ENCODE data around the gene CHPT1. TPM values are rescaled to one million over a fixed set of nuclear protein-coding genes. Genes with fewer than 3 reads are reported as not detected.
"Not testable (repeated sequence)": the region's sequence is repeated elsewhere in the genome, so short reads cannot be mapped to it uniquely, and the experiment has no call there.

CHPT1 gene
- total and polyA plus RNA-seq, 4 donors, result 48.5 to 53.1 (median 50.7) TPM

- Histone ChIP-seq H3K27ac (ENCODE audit: low read depth, low read length) (no peak overlapping the region), H3K4me1 (ENCODE audit: control insufficient read depth, insufficient read depth, low read length) (peaks cover 8% of the 10 kb centered on the region), H3K27me3 (ENCODE audit: control insufficient read depth, insufficient read depth, low read length) (no peaks in the 10 kb centered on the region), H3K36me3 (ENCODE audit: control insufficient read depth, insufficient read depth, low read length) (no peaks in the 10 kb centered on the region), H3K4me3 (ENCODE audit: low read depth, low read length) (no peak overlapping the region), H3K9me3 (ENCODE audit: control insufficient read depth, insufficient read depth, low read length) (no peaks in the 10 kb centered on the region)
- WGBS (ENCODE audit: insufficient coverage), result no CpG with 5 or more reads among the region's 6 CpGs
- DNase-seq (ENCODE audit: low read depth in 4 of 6, low spot score in 6 of 6), result no peak
Measured at GRCh38 chr12:101663298-101663697, 34.1 kb upstream of the CHPT1 start.

DNA sequence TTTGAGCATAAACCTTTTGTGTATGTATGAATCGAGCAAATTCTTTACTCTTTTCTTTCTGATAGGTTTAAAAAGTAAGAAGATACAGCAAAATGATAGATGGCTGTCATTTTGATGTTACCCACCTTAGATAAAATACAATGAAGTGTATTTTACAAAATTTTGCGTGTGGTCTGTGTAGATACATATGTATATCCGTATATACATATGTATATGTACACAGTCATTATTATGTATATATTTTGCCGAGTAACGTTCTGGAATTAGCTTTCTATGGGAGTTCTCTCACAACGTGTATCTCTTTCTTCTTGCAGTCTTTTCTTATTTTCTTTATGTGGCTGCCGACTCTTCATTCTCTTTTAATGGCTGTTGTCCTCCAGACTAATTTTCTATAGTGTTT lies 32.4 kb upstream of the CHPT1 start:
- no peaks in the 10 kb centered on the region for H3K36me3 ChIP-seq (ENCODE audit: control insufficient read depth, insufficient read depth, low read length)
- H3K4me3 ChIP-seq (ENCODE audit: low read depth, low read length), result no peak overlapping the region
- H3K27me3 ChIP-seq (ENCODE audit: control insufficient read depth, insufficient read depth, low read length), result no peaks in the 10 kb centered on the region
- DNase-seq (ENCODE audit: low read depth in 4 of 6, low spot score in 6 of 6), result no peak
- no peaks in the 10 kb centered on the region for H3K9me3 ChIP-seq (ENCODE audit: control insufficient read depth, insufficient read depth, low read length)
- WGBS (ENCODE audit: insufficient coverage), result no CpG with 5 or more reads among the region's 7 CpGs
- peaks cover 8% of the 10 kb centered on the region for H3K4me1 ChIP-seq (ENCODE audit: control insufficient read depth, insufficient read depth, low read length)
- H3K27ac ChIP-seq (ENCODE audit: low read depth, low read length), result no peak overlapping the region

GRCh38 chr12:101666052-101666728 lies 31.2 kb upstream of the CHPT1 start:
- Histone ChIP-seq H3K36me3 (ENCODE audit: control insufficient read depth, insufficient read depth, low read length) (no peaks in the 10 kb centered on the region), H3K4me3 (ENCODE audit: low read depth, low read length) (peak overlapping the region; percentile 10), H3K4me1 (ENCODE audit: control insufficient read depth, insufficient read depth, low read length) (peaks cover 8% of the 10 kb centered on the region), H3K9me3 (ENCODE audit: control insufficient read depth, insufficient read depth, low read length) (no peaks in the 10 kb centered on the region), H3K27ac (ENCODE audit: low read depth, low read length) (peak overlapping the region; percentile 29), H3K27me3 (ENCODE audit: control insufficient read depth, insufficient read depth, low read length) (no peaks in the 10 kb centered on the region)
- 63% methylated on average over 4 of the region's 7 CpGs for WGBS (ENCODE audit: insufficient coverage)
- DNase-seq (ENCODE audit: low read depth in 4 of 6, low spot score in 6 of 6), result peak in 1 of 6 donors; percentile 64

GRCh38 chr12:101667591-101667990 lies 29.8 kb upstream of the CHPT1 start:
- no peaks in the 10 kb centered on the region for H3K9me3 ChIP-seq (ENCODE audit: control insufficient read depth, insufficient read depth, low read length)
- WGBS (ENCODE audit: insufficient coverage), result 17% methylated on average over 2 of the region's 5 CpGs
- H3K36me3 ChIP-seq (ENCODE audit: control insufficient read depth, insufficient read depth, low read length), result no peaks in the 10 kb centered on the region
- peak in 1 of 6 donors; percentile 35 for DNase-seq (ENCODE audit: low read depth in 4 of 6, low spot score in 6 of 6)
- no peak overlapping the region for H3K4me3 ChIP-seq (ENCODE audit: low read depth, low read length)
- H3K27ac ChIP-seq (ENCODE audit: low read depth, low read length), result no peak overlapping the region
- no peaks in the 10 kb centered on the region for H3K27me3 ChIP-seq (ENCODE audit: control insufficient read depth, insufficient read depth, low read length)
- peaks cover 8% of the 10 kb centered on the region for H3K4me1 ChIP-seq (ENCODE audit: control insufficient read depth, insufficient read depth, low read length)

DNA sequence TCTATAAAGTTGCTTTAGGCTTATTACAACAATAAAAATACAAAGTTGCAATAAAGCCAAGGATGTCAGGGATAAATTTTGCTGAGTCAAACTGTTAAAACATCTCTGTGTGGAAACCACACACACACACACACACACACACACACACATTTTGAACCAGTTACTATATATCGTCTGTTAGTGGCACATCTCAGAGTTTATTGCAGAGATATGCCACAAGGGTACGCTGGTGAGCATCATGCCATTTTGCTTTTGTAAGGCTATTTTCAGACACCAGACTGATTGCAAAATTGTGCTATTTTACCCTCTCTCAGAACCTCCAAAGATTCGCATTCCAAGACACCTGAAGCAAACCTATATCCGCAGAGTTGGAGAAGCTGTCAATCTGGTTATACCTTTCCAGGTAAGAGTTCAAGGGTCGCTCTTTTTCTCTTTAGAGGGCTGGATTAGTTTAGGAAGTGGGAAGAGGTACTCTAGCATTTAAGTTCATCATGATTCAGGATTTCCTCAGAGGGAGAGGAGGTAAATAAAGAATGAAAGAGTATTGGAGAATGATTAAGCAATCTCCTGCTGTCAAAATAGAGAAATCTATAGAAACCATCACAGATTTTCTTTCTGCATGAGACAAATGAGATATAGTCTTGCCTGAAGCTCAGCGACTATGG lies 27.3 kb upstream of the CHPT1 start:
- H3K4me1 ChIP-seq (ENCODE audit: control insufficient read depth, insufficient read depth, low read length), result peaks cover 8% of the 10 kb centered on the region
- no peak overlapping the region for H3K4me3 ChIP-seq (ENCODE audit: low read depth, low read length)
- H3K36me3 ChIP-seq (ENCODE audit: control insufficient read depth, insufficient read depth, low read length), result no peaks in the 10 kb centered on the region
- DNase-seq (ENCODE audit: low read depth in 4 of 6, low spot score in 6 of 6), result peak in 1 of 6 donors; percentile 12
- H3K9me3 ChIP-seq (ENCODE audit: control insufficient read depth, insufficient read depth, low read length), result no peaks in the 10 kb centered on the region
- 90% methylated on average over 2 of the region's 6 CpGs for WGBS (ENCODE audit: insufficient coverage)
- no peak overlapping the region for H3K27ac ChIP-seq (ENCODE audit: low read depth, low read length)
- H3K27me3 ChIP-seq (ENCODE audit: control insufficient read depth, insufficient read depth, low read length), result no peaks in the 10 kb centered on the region

DNA sequence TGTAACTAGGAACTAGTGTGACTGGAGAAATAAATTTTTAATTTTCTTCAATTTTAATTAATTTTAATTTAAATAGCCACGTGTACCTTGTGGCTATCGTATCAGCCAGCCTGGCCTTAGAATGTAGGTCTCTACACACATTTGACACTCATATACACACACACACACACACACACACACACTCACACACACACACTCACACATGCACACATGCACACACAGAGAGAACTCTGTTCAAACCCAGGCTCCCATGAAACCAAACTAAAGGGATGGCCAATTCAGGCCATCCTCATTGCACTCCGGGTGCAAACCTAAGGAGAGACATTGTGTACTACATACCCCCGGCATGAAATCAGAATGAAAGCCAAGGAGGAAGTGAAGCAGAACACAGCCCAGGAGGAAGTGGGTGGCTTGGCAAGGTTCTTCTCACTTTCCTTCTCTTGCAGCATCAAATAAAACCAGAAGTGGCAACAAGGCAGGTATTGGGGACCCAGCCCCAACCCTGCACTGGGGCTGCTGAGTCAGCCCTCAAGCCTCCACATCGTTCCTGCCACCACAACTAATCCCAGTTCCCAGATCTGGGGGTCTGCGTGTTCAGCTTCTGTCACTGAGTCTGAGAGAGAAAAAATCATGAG lies 26.2 kb upstream of the CHPT1 start:
- no peaks in the 10 kb centered on the region for H3K36me3 ChIP-seq (ENCODE audit: control insufficient read depth, insufficient read depth, low read length)
- H3K9me3 ChIP-seq (ENCODE audit: control insufficient read depth, insufficient read depth, low read length), result no peaks in the 10 kb centered on the region
- peaks cover 2% of the 10 kb centered on the region for H3K4me1 ChIP-seq (ENCODE audit: control insufficient read depth, insufficient read depth, low read length)
- H3K27ac ChIP-seq (ENCODE audit: low read depth, low read length), result no peak overlapping the region
- DNase-seq (ENCODE audit: low read depth in 4 of 6, low spot score in 6 of 6), result no peak
- 89% methylated on average over 3 of the region's 6 CpGs for WGBS (ENCODE audit: insufficient coverage)
- no peaks in the 10 kb centered on the region for H3K27me3 ChIP-seq (ENCODE audit: control insufficient read depth, insufficient read depth, low read length)
- no peak overlapping the region for H3K4me3 ChIP-seq (ENCODE audit: low read depth, low read length)

- Histone ChIP-seq H3K4me1 (ENCODE audit: control insufficient read depth, insufficient read depth, low read length) (no peaks in the 10 kb centered on the region), H3K27ac (ENCODE audit: low read depth, low read length) (no peak overlapping the region), H3K36me3 (ENCODE audit: control insufficient read depth, insufficient read depth, low read length) (no peaks in the 10 kb centered on the region), H3K27me3 (ENCODE audit: control insufficient read depth, insufficient read depth, low read length) (no peaks in the 10 kb centered on the region), H3K4me3 (ENCODE audit: low read depth, low read length) (no peak overlapping the region), H3K9me3 (ENCODE audit: control insufficient read depth, insufficient read depth, low read length) (no peaks in the 10 kb centered on the region)
- 90% methylated on average over 2 of the region's 4 CpGs for WGBS (ENCODE audit: insufficient coverage)
- no peak for DNase-seq (ENCODE audit: low read depth in 4 of 6, low spot score in 6 of 6)
Measured at GRCh38 chr12:101671833-101672232, 25.6 kb upstream of the CHPT1 start.

- 100% methylated on average over 1 of the region's 2 CpGs for WGBS (ENCODE audit: insufficient coverage)
Measured at GRCh38 chr12:101675555-101675954, 21.9 kb upstream of the CHPT1 start.

DNA sequence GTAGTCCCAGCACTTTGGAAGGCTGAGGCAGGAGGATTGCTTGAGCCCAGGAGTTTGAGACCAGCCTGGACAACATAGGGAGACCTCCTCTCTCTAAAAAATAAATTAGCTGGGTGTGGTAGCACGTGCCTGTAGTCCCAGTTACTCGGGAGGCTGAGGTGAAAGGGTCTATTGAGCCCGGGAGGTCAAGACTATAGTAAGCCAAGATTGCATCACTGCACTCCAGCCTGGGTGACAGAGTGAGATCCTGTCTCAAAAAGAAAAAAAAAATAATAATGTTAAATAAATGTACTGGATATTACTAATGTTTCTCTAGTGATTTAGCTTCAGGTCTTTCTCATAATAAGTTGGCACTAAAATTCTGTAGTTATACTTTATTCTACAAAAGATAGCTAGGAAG lies 20.9 kb upstream of the CHPT1 start:
- WGBS (ENCODE audit: insufficient coverage), result no CpG with 5 or more reads among the region's 3 CpGs
- H3K9me3 ChIP-seq (ENCODE audit: control insufficient read depth, insufficient read depth, low read length); H3K4me3 ChIP-seq (ENCODE audit: low read depth, low read length); H3K27me3 ChIP-seq (ENCODE audit: control insufficient read depth, insufficient read depth, low read length); H3K36me3 ChIP-seq (ENCODE audit: control insufficient read depth, insufficient read depth, low read length); H3K27ac ChIP-seq (ENCODE audit: low read depth, low read length); DNase-seq (ENCODE audit: low read depth in 4 of 6, low spot score in 6 of 6); H3K4me1 ChIP-seq (ENCODE audit: control insufficient read depth, insufficient read depth, low read length): not testable (repeated sequence)

More at GRCh38 chr12:101675555-101675954, 21.9 kb upstream of the CHPT1 start:
- no peak overlapping the region for H3K4me3 ChIP-seq (ENCODE audit: low read depth, low read length)
- no peak for DNase-seq (ENCODE audit: low read depth in 4 of 6, low spot score in 6 of 6)
- no peaks in the 10 kb centered on the region for H3K36me3 ChIP-seq (ENCODE audit: control insufficient read depth, insufficient read depth, low read length)
- no peaks in the 10 kb centered on the region for H3K27me3 ChIP-seq (ENCODE audit: control insufficient read depth, insufficient read depth, low read length)
- no peaks in the 10 kb centered on the region for H3K4me1 ChIP-seq (ENCODE audit: control insufficient read depth, insufficient read depth, low read length)
- no peaks in the 10 kb centered on the region for H3K9me3 ChIP-seq (ENCODE audit: control insufficient read depth, insufficient read depth, low read length)
- no peak overlapping the region for H3K27ac ChIP-seq (ENCODE audit: low read depth, low read length)

- Histone ChIP-seq H3K9me3 (ENCODE audit: control insufficient read depth, insufficient read depth, low read length) (no peaks in the 10 kb centered on the region), H3K4me1 (ENCODE audit: control insufficient read depth, insufficient read depth, low read length) (no peaks in the 10 kb centered on the region), H3K27me3 (ENCODE audit: control insufficient read depth, insufficient read depth, low read length) (no peaks in the 10 kb centered on the region), H3K36me3 (ENCODE audit: control insufficient read depth, insufficient read depth, low read length) (no peaks in the 10 kb centered on the region), H3K27ac (ENCODE audit: low read depth, low read length) (no peak overlapping the region), H3K4me3 (ENCODE audit: low read depth, low read length) (no peak overlapping the region)
- DNase-seq (ENCODE audit: low read depth in 4 of 6, low spot score in 6 of 6), result no peak
Measured at GRCh38 chr12:101678081-101678480, 19.4 kb upstream of the CHPT1 start.

Data from spinal cord (tissue), 10 donors.